K562 (cell line): Measurements from ENCODE around the gene MAP4K5. TPM values are rescaled to one million over a fixed set of nuclear protein-coding genes. Genes with fewer than 3 reads are reported as not detected.

Experiments
- ATAC-seq: fragments of 200-7000 bp; cut with Tn5 transposase; 3 replicates; pipeline ENCODE4 v1.9.1; 2020; ENCODE audit warnings: moderate library complexity
- BruUV-seq: library from RNA; stranded (reverse); fragments of 400-500 nt; replicated peaks from 2 replicates; lab custom pipeline; 2021; lab: Mats Ljungman, UMichigan
- CTCF ChIA-PET: fragments of 300-600 bp; formaldehyde crosslinking; extraction: SDS; loops from one replicate; lab custom pipeline; 2021; ENCODE audit warnings: low intra/inter-chr PET ratio; lab: Yijun Ruan, JAX
- POLR2A ChIA-PET: fragments of 300-600, 350-650 bp; sonication (Branson Sonifier 250); formaldehyde crosslinking; extraction: SDS; loops from one replicate; lab custom pipeline; 2021; ENCODE audit warnings: antibody characterized with exemption, inconsistent platforms; lab: Yijun Ruan, JAX
- DNase-seq, 4 experiments: peaks; one replicate each; pipeline versions ENCODE4 v3.0.0 to v3.0.0-alpha.2; 2011 to 2018; ENCODE audit warnings: low spot score in 3 of 4, mixed read lengths in 3 of 4; ENCODE audit errors: extremely low read depth in 1 of 4
- FAIRE-seq: peaks from 2 replicates; lab custom pipeline; 2011; peaks lifted over from hg19 to GRCh38; lab: Jason Lieb, UNC
- H2AFZ ChIP-seq: 2 replicates; pipeline ENCODE4 v1.6.0; 2011; ENCODE audit warnings: low read depth, low read length, control low read depth, inconsistent platforms
- H3K27ac ChIP-seq: fragments of 200-600 bp; 3 replicates; pipeline ENCODE4 v1.8.0; 2011; ENCODE audit warnings: low read depth, mild to moderate bottlenecking, control low read depth, inconsistent platforms, low read length, moderate library complexity, mixed read lengths; ENCODE audit errors: extremely low read depth
- H3K27me3 ChIP-seq, 2 experiments: fragments of 300-600 bp in 1 of 2; 2 replicates in 1 of 2; 3 replicates in 1 of 2; pipeline versions ENCODE4 v1.6.0 to v1.8.0; 2011; ENCODE audit warnings: inconsistent platforms in 2 of 2, low read length in 2 of 2, mild to moderate bottlenecking in 1 of 2, mixed read lengths in 1 of 2, moderate library complexity in 1 of 2; ENCODE audit not compliant: control insufficient read depth in 2 of 2, insufficient read depth in 2 of 2
- H3K36me3 ChIP-seq: fragments of 300-600 bp; 3 replicates; pipeline ENCODE4 v1.8.0; 2011; ENCODE audit warnings: mild to moderate bottlenecking, low read length, inconsistent platforms; ENCODE audit not compliant: control insufficient read depth, insufficient read depth
- H3K4me1 ChIP-seq, 2 experiments: fragments of 200-600 bp in 1 of 2; replicated peaks in 1 of 2; 2 replicates in 1 of 2; 3 replicates in 1 of 2; pipeline versions ENCODE4 v1.5.1 to v1.8.0; 2011; ENCODE audit warnings: inconsistent platforms in 2 of 2, low read length in 2 of 2, mild to moderate bottlenecking in 1 of 2, mixed read lengths in 1 of 2, moderate library complexity in 1 of 2; ENCODE audit not compliant: control insufficient read depth in 2 of 2, insufficient read depth in 2 of 2
- H3K4me2 ChIP-seq: 2 replicates; pipeline ENCODE4 v1.6.1; 2011; ENCODE audit warnings: low read length, control low read depth, inconsistent platforms, mixed read lengths; ENCODE audit not compliant: insufficient read depth
- H3K4me3 ChIP-seq: fragments of 200-600 bp; sonication (generic), shearing (Covaris generic); 2 replicates; pipeline ENCODE4 v1.5.1; 2016; ENCODE audit warnings: control low read depth, inconsistent platforms
- H3K79me2 ChIP-seq: fragments of 200-600 bp; 3 replicates; pipeline ENCODE4 v1.8.0; 2011; ENCODE audit warnings: low read length, inconsistent platforms; ENCODE audit not compliant: control insufficient read depth, insufficient read depth
- H3K9ac ChIP-seq, 2 experiments: 2 replicates each; pipeline versions ENCODE4 v1.6.0 to v1.6.1; 2011; ENCODE audit warnings: low read depth in 2 of 2, low read length in 2 of 2, control low read depth in 1 of 2, inconsistent platforms in 1 of 2, mild to moderate bottlenecking in 1 of 2, mixed read lengths in 1 of 2; ENCODE audit not compliant: insufficient read depth in 1 of 2
- H3K9me1 ChIP-seq: one replicate; pipeline ENCODE4 v1.6.0; 2011; ENCODE audit warnings: inconsistent platforms, mild to moderate bottlenecking, low read length, moderate library complexity; ENCODE audit not compliant: control insufficient read depth, insufficient read depth
- H3K9me3 ChIP-seq: replicated peaks from 2 replicates; pipeline ENCODE4 v1.5.1; 2011; ENCODE audit warnings: low read depth, low read length, inconsistent platforms; ENCODE audit not compliant: control insufficient read depth, insufficient read depth
- H4K20me1 ChIP-seq: replicated peaks from 2 replicates; pipeline ENCODE4 v1.6.1; 2011; ENCODE audit warnings: low read length, inconsistent platforms, mixed read lengths; ENCODE audit not compliant: control insufficient read depth, insufficient read depth
- DACH1 ChIP-seq: fragments of 450-650 bp; IDR thresholded peaks from 2 replicates; pipeline ENCODE4 v1.6.1; 2018; ENCODE audit not compliant: partially characterized antibody
- HDAC2 ChIP-seq: fragments of 450-650 bp; IDR thresholded peaks from 2 replicates; pipeline ENCODE4 v1.6.1; 2016; ENCODE audit warnings: mild to moderate bottlenecking
- NR4A1 ChIP-seq, 2 experiments: fragments of 250-450 bp in 1 of 2; fragments of 450-650 bp in 1 of 2; sonication (Bioruptor Pico) in 1 of 2; IDR thresholded peaks; 2 replicates each; pipeline versions ENCODE4 v1.4.0 to v1.6.1; 2016 to 2020; ENCODE audit warnings: mild to moderate bottlenecking in 2 of 2, missing compliant biosample characterization in 1 of 2, missing genetic modification characterization in 1 of 2, moderate library complexity in 1 of 2
- PBX2 ChIP-seq, 2 experiments: IDR thresholded peaks in 1 of 2; conservative IDR thresholded peaks in 1 of 2; 2 replicates each; pipeline ENCODE4 v1.6.1; 2016; ENCODE audit warnings: low read depth in 2 of 2, mild to moderate bottlenecking in 1 of 2, missing compliant biosample characterization in 1 of 2, missing genetic modification characterization in 1 of 2, moderate library complexity in 1 of 2
- POLR2B ChIP-seq: fragments of 450-650 bp; IDR thresholded peaks from 2 replicates; pipeline ENCODE4 v1.6.1; 2018; ENCODE audit warnings: low read depth; ENCODE audit not compliant: partially characterized antibody
- RAD51 ChIP-seq: fragments of 450-650 bp; IDR thresholded peaks from 2 replicates; pipeline ENCODE4 v1.7.1; 2016; ENCODE audit warnings: low read depth, mild to moderate bottlenecking, borderline replicate concordance
- RBM25 ChIP-seq: fragments of 200-400 bp; formaldehyde crosslinking; IDR thresholded peaks from 2 replicates; pipeline ENCODE4 v1.6.1; 2018; ENCODE audit warnings: low read length, low read depth, moderate library complexity; ENCODE audit not compliant: severe bottlenecking
- SMAD2 ChIP-seq: fragments of 150-350 bp; IDR thresholded peaks from 2 replicates; pipeline ENCODE4 v1.6.1; 2014; ENCODE audit warnings: low read depth, mild to moderate bottlenecking, low read length
- ZFX ChIP-seq: sonication (generic); formaldehyde crosslinking; IDR thresholded peaks from 2 replicates; pipeline ENCODE4 v1.8.0; 2022; ENCODE audit warnings: mild to moderate bottlenecking, missing genetic modification reagents, moderate library complexity
- ZNF140 ChIP-seq: fragments of 250-450 bp; sonication (Bioruptor Pico); IDR thresholded peaks from 2 replicates; pipeline ENCODE4 v1.8.0; 2021; ENCODE audit warnings: moderate library complexity, mild to moderate bottlenecking, inconsistent platforms
- ZNF23 ChIP-seq: fragments of 250-450 bp; sonication (Bioruptor Pico); IDR thresholded peaks from 2 replicates; pipeline ENCODE4 v1.4.0; 2020; ENCODE audit warnings: mild to moderate bottlenecking
- ZNF507 ChIP-seq: conservative IDR thresholded peaks from 2 replicates; pipeline ENCODE4 v1.6.1; 2017; ENCODE audit warnings: missing genetic modification characterization, missing compliant biosample characterization
- ZNF518B ChIP-seq: fragments of 250-450 bp; sonication (Bioruptor Pico); IDR thresholded peaks from 2 replicates; pipeline ENCODE4 v1.5.0; 2021; ENCODE audit warnings: mild to moderate bottlenecking, moderate library complexity
- ZNF655 ChIP-seq: fragments of 250-450 bp; sonication (Bioruptor Pico); IDR thresholded peaks from 2 replicates; pipeline ENCODE4 v1.5.0; 2021
- ZNF707 ChIP-seq: fragments of 250-450 bp; sonication (Bioruptor Pico); conservative IDR thresholded peaks from 2 replicates; pipeline ENCODE4 v1.8.0; 2022; ENCODE audit warnings: inconsistent platforms, mild to moderate bottlenecking, moderate library complexity
- WGBS: fragments of 100-300 bp; shearing (Covaris generic); methylation state at CpG from one replicate; pipeline ENCODE4 v1.1.6; 2016; ENCODE audit warnings: low coverage, mixed read lengths; ENCODE audit not compliant: insufficient coverage; ENCODE audit errors: missing lambda C conversion rate; 5-methylcytosine and 5-hydroxymethylcytosine counted together
- in situ Hi-C: fragments of 300-500 bp; cut with MboI; formaldehyde crosslinking; loops from 4 replicates; pipeline ENCODE4 v1.15.0; 2018; ENCODE audit warnings: inconsistent platforms, mixed read lengths
- intact Hi-C: fragments of 100-400 bp; cut with micrococcal nuclease; formaldehyde crosslinking; loops from 2 replicates; pipeline ENCODE4 v1.14.2; 2022
- polyA plus RNA-seq, 8 experiments: library from polyadenylated mRNA; depleted of rRNA in 4 of 8; stranded (reverse) in 5 of 8; unstranded in 3 of 8; fragments of >200 nt; fragmentation: Nextera tagmentation in 2 of 8; fragmentation: Illumina TruSeq in 1 of 8; extraction: Ambion mirVana in 2 of 8; extraction: Trizol in 1 of 8; gene quantifications; 2 replicates each; pipeline versions ENCODE4 v1.2.1 to v1.2.3, GENCODE V29; 2011 to 2014; ENCODE audit warnings: inconsistent platforms in 1 of 8, missing spikeins in 1 of 8
- total RNA-seq, 7 experiments: library from RNA; depleted of rRNA in 6 of 7; stranded (reverse); fragments of >200 nt in 6 of 7; fragmentation: Illumina TruSeq in 2 of 7; extraction: Trizol in 2 of 7; gene quantifications; 2 replicates each; pipeline versions ENCODE4 v1.2.1 to v1.2.3, GENCODE V29; 2011 to 2021; ENCODE audit warnings: low replicate concordance in 1 of 7

Gene MAP4K5
- total and polyA plus RNA-seq, 9 of the 15 experiments (the other 6 are each of a cell fraction or from before 2014, with no cell fraction given), result 5.9 to 29.4 (median 18.0) TPM

- ChIA-PET POLR2A (no interaction called here), CTCF (no interaction called here)
- Histone ChIP-seq H3K9me3 (no peaks in the 10 kb centered on the region), H3K9ac (no peak overlapping the region), H4K20me1 (0 out of 2 replicates have a peak, but pooled peaks cover 5% of the 10 kb centered on the region), H3K27ac (no peak overlapping the region), H3K4me2 (no peak overlapping the region), H3K4me3 (no peak overlapping the region), H3K4me1 (peaks cover 12 to 14% of the 10 kb centered on the region in 2 experiments; a peak in 4 of 5 replicates), H2AFZ (0 out of 2 replicates have a peak overlapping the region, but pooled peaks have one; percentile 4), H3K27me3 (no peaks in the 10 kb centered on the region), H3K9me1 (no peaks in the 10 kb centered on the region), H3K36me3 (peaks cover 6% of the 10 kb centered on the region; the same call in 1 of the 3 replicates), H3K79me2 (peaks cover 28% of the 10 kb centered on the region)
- 51% methylated on average over 3 of the region's 3 CpGs for WGBS
- FAIRE-seq, result no peak
- BruUV-seq, result no TSS peak
- no peak for ATAC-seq
- DNase-seq, result no peak
- in situ Hi-C loops (loop anchor here (25.0 kb wide), 1 partner anchor 672 kb away; the partner anchor contains the start of gene NEMF), intact Hi-C loops (loop anchor here (5.0 to 10.0 kb wide), 3 partner anchors 137 to 670 kb away; partner anchors contain the start of genes CDKL1 and VCPKMT)
- TF ChIP-seq RAD51, result no peak
- no peak for TF ChIP-seq SMAD2
- no peak for TF ChIP-seq HDAC2
- no peak for TF ChIP-seq ZNF507 (tag)
- TF ChIP-seq PBX2 (CRISPR knock-in tag; IDR thresholded peaks at IDR 0.05; ENCODE audit: low read depth), result no peak
- TF ChIP-seq PBX2 (tag; conservative IDR thresholded peaks at IDR 0.05; ENCODE audit: low read depth), result no peak
- TF ChIP-seq ZNF23 (CRISPR knock-in tag), result no peak
- TF ChIP-seq DACH1, result no peak
- no peak for TF ChIP-seq POLR2B
- TF ChIP-seq ZNF140 (CRISPR knock-in tag), result no peak
- TF ChIP-seq ZNF707 (CRISPR knock-in tag), result no peak
- TF ChIP-seq NR4A1 (CRISPR knock-in tag; IDR thresholded peaks at IDR 0.05), result no peak
- no peak for TF ChIP-seq NR4A1 (tag; IDR thresholded peaks at IDR 0.05)
- TF ChIP-seq ZNF655 (CRISPR knock-in tag), result no peak
- TF ChIP-seq RBM25, result no peak
- TF ChIP-seq ZNF518B (CRISPR knock-in tag), result no peak
- no peak for TF ChIP-seq ZFX
Observed at GRCh38 chr14:50534416-50534815, 2.0 kb upstream of the MAP4K5 start.
